GM19324 (cell line): ENCODE data around the gene CIB4.
"Not testable (repeated sequence)": the region's sequence is repeated elsewhere in the genome, so short reads cannot be mapped to it uniquely, and the experiment has no call there.

Experiments used
- ATAC-seq: cut with Tn5 transposase; IDR thresholded peaks from one replicate; pipeline ENCODE4 v1.9.1; 2021; ENCODE audit warnings: mild to moderate bottlenecking, moderate library complexity; ENCODE audit not compliant: unreplicated experiment, low FRiP score

Gene CIB4

DNA sequence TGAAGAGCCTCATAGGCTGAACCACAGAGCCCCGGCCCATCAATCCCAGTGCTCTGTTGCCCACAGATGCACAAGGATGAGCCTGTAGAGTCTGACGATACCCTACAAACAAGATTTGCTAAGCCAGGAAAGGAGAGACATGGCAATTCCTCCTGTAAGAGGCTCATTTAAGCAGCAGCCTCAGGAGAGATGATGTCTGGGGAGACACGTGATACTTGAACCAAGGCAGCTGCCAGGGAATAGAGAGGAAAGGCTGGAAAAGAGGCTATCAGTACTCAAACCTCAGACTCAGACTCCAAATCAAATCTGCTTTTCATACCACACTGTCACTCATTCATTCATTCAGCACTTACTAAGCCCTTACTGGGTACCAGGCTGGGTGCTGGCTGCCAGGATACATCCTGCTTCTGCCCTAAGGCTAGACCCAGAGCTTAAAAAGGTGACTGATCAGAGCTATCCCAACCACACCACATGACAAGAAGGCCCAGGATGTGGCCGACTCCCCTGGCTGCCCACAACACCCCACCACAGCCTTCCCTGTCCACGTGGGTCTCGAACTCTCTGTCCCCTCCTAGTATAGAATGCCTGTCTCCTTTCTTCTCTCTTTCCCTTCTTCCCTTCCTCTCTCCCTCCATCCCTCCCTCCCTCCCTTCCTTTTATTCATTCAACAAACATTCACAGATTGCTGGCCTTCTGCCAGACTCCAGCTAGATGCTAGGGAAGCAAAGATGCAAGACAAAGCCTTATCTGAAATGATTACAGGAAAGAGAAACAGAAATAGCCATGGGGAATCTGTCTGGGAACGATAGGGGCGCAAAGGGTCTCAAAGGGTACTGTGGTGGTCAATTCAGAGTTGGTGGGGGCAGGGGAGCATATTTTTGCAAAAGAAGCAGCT, 27.9 kb upstream of the CIB4 start:
- no peak for ATAC-seq

DNA sequence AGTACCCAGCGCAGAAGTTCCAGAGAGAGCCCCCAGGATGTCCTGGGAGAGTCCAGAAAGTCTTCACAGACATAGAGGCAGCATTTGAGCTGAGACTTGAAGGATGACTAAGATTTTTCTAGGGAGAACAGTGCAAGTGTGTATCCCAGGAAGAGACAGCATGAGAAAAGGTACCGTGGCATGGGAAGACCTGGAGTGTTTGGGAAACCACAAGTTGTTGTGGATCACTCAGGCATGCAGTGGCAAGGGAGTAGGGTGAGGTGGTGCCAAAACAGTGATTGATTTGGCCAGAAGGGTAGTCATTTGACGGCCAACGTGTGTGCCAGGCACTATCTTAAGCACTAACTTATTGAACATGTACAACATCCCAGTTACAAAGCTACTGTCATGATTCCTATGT, 26.9 kb upstream of the CIB4 start:
- ATAC-seq, result no peak

DNA sequence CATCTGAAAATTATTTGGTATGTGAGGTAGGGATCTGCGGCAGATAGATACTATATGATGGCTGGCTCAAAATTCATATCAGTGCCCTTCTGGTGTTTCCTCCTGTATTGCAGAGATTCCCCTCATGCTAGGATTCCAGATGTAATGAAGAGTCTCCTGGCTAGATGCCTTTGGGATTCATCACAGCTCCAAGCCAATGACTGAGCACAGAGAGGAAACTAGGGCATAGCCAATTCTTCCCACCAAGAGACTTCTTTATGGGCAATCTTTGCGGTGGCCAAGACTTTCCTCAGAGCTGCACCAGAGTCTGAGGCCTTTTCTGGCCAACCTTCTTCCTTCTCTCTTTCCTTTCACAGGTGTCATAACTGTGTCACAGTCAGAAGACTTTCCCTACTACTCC, 25.5 kb upstream of the CIB4 start:
- no peak for ATAC-seq

DNA sequence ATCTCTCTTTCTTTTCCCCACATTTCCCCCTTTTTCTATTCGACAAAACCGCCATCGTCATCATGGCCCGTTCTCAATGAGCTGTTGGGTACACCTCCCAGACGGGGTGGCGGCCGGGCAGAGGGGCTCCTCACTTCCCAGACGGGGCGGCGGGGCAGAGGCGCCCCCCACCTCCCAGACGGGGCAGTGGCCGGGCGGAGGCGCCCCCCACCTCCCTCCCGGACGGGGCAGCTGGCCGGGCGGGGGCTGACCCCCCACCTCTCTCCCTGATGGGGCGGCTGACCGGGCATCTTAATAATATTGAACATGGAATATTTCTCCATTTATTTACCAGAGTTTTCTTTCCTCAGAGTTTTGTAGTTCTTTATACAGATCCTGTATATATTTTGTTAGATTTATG, 24.1 kb upstream of the CIB4 start:
- ATAC-seq, result not testable (repeated sequence)

DNA sequence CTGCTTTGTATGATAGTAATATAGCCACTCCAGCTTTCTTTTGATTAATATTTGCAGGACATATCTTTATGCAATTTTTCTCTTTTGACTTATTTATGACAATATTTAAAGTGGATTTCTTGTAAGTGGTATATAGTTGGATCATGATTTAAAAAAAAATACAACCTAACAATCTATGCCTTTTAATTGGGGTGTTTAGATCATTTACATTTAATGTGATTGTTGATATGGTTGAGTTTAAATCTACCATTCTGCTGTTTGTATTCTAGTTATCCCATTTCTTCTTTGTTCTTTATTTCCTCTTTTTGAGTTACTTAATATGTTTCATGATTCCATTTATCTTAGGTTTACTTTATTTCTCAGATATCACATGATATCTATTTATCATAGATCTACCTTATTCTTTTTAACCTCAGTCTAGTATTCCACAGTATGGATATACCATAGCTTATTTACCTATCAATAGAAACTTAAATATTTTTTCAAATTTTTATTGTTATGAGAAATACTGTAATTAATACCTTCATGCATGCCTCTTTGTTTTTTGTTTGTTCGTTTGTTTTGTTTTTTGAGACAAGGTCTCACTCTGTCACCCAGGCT, 19.3 kb upstream of the CIB4 start:
- no peak for ATAC-seq

DNA sequence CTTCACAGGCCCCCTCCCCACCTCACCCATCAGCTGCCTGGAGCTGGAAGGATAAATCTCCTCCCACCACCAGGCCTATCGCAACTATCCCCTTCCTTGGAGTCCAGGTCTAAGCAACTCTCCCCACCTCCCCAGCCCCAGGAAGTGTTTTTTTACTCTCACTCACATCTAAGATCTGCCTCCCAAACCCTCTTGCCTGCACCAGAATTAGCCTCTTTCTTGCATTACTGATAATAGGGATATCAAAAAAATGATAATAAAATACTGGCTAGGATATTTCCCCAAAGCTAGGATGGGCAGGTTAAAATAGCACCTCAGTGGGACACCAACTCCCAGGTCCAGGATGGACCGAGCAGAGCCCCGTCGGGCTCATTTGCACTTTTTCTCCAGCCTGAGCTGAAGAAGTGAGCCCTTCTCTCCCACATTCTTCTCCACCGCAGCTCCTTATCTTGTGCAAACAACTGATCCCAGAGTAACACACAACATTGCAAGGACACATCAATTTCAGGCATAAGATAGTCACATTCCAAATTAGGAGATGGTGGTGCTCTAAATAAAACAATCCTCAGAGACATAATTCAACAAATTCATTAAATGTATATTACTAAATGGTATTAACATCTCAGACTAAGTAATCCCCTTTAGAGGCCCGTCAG, 17.7 kb upstream of the CIB4 start:
- no peak for ATAC-seq

DNA sequence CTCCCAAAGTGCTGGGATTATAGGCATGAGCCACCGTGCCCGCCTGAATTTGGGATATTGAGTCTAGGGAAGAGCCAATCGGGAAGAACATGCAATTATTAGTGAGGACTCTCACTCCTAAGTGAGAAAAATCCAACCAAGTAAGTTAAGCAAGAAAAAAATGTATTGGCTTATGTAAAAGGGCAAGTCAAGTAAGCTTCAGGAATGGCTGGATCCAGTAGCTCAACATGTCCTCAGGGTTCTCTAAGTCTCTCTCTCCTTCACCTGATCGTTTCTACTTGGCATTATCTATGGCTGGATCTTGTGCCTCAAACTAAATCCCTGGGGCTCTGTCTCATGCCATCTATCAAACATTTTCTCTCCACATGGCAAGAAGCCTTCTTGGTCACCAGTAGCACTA, 16.1 kb upstream of the CIB4 start:
- no peak for ATAC-seq

DNA sequence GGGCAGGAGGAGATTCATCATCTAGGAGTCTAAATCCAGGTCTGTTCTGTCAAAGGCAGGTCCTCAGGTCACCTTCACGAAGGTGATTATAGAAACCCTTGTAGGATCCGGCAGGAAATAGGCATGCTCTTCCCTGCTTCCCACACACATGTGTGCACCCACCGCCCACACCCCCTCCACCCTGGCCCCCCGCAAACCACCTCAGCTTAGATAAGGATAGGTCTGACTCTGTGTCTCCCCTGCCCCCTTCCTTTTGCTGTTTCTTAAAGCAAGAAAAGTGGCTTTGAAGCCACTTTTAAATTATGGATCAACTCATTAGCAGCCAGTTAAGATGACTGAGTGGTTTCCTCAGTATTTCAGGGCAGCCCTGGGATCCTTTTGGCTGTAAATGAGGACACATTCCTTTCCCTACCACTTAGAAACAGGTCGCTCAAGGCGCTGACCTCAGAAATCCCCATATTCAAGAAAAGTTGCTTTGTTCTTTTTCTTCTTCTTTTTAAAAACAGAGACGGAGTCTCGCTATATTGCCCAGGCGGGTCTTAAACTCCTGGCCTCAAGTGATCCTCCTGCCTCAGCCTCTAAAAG, 14.5 kb upstream of the CIB4 start:
- no peak for ATAC-seq

DNA sequence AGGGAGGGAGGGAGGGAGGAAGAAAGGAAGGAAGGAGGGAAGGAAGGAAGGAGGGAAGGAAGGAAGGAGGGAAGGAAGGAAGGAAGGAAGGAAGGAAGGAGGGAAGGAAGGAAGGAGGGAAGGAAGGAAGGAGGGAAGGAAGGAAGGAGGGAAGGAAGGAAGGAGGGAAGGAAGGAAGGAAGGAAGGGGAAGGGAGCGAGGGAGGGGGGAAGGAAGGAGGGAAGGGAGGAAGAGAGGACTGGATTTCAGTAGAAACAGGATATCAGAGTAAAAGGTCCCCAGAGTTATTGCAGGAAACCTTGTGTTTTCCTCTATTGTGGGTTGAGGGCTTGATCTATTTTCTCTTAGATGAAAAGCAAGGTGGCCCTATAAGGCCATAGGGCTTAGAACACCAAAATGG, 14.0 kb upstream of the CIB4 start:
- not testable (repeated sequence) for ATAC-seq

DNA sequence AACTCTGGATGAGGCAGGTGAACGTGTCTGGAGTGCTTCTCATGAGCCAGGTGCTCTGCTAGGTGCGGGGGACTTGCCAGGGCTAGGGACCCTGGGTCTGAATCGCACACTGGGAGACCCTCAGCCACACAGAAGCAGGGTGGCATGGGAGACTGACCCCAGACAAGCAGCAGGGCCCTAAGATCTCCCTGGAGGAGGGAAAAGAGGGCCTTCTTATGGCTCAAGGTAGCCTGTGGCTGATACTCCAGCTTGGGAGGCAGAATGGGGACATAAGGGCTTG, 12.8 kb upstream of the CIB4 start:
- ATAC-seq, result no peak

DNA sequence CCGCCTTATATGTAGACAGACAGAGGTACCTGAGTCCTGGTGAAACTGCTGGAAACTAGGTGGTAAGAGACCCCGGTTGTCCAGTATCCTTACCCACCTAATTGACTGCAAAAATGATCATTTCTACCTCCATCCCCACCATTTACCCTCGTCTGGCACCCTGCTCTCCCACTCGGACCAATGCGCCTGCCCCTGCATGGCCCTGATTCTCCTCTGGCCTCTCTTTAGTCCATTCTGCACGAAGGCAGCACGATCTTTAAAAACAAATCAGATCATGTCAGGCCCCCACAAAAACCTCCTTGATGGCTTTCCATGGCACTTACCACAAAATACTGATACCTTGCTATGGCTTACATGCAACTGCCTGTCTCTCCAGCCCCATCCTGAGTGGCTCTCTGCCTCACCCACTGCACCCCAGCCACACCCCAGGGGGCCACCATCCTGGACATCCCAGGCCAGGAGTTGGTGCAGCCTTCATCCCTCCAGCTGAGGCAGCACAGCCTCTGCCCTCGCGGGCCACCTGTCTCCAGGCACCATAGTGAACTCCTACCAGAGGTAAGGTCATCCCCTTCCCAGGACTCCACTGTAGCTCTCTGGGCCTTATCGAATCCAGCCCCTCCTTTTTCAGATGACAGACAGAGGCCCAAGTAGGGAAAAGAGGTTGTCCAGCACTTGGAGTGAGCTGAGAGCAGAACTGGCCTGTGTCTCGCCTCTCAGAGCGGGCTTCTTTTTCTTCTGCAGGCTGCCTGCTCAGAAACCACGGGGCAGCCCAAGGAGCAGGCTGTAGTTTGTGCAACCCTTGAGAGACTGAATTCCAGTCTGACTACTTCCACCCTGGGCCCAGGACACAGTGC, 12.3 kb upstream of the CIB4 start:
- ATAC-seq, result no peak

DNA sequence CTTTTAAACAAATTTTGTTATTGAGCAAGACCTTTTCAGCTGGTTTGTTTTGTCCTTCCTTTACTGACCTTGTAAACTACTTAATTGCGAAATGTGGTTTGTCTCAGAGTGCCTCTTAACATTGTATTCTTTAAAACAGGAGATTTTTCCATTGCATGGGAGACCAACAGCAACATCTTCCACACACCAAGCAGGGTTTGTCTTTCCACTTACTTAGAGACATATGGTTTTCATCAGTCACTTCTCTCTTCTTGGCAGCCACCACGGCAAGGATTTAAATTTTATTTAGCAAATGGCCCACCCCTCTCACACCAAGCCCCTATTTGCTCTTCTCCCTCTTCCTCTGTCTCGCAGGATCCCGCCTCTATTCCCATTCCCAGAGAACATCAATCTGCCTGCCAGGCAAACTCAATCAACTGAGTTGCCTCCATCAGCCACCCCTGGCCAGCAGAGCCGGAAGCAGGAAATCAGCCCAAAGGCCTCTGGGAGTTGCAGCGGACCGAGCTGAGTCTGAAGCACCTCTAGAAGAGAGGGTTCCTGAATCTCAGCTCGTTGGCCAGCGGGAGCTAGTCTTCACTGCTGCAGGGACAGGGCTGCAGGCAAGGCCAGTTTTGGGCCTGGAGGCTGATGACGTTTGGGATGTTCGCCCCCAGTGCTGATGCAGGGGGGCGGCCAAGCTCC, 11.3 kb upstream of the CIB4 start:
- no peak for ATAC-seq

DNA sequence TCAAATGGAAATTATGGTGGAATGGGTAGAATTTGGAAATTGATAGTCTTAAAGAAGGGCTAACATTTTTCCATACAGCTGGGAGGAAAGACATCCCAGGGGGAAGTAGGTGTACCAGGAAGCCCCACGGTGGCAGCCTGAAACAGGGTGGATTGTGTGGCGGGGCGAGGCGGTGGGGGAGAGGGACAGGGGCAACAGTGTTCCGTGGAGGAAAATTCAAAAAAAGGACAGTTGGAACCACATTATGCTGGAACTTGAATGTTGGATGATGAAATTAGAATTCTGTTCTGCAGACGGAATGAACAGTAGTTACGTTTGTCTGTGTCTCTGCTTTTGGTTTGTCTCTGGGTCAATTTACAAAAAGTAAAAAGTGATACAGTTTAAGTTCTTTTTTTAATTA, 10.6 kb upstream of the CIB4 start:
- no peak for ATAC-seq

DNA sequence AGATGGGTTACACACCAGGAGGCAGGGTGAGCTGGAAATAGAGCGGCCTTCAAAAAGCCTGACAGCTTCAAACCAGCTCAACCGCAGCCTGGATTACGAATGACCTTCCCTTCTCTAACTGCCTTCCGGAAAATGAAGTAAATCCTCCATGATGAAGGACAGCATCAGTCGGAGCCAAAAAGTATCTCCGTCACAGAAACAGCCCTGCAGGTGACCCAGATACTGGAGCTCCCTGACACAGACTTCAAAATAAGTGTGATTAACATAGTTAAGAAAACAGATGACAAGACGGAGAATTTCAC, 10.3 kb upstream of the CIB4 start:
- ATAC-seq, result no peak

DNA sequence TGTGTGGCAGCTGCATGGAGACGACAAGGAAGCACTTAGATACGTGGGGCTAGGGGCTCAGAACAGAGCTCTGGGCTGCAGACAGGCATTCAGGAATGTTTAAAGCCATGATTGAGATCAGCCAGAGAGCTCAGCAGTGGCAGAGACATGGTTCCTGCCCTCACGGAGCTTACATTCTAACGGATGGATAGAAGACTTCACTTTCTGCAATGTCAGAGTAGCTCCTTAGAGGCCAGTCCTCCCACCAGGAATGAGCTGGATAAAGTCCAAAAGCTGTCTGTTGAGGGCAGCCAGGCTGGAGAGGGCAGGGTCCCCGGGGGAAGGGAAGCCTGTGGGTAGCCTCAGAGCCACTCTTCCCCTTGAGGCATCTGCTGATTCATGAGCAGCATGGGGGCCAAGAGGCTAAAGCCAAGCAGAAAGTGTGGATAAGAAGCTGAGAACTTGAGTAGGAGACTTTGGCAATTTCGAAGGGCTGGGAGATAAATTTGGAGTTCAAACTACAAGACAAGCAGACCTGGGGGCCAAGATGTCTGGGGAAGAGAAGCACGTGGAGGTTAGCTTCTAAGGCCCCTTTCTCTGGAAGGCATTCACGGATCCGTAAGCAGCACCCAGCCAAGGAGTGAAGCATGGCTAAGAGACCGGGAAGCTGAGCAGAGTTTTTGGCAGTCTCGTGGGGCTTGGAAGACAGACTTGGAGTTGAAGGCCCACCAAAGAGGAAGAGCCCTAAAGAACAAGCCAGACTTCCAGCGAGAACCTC, 9.7 kb upstream of the CIB4 start:
- ATAC-seq, result no peak

DNA sequence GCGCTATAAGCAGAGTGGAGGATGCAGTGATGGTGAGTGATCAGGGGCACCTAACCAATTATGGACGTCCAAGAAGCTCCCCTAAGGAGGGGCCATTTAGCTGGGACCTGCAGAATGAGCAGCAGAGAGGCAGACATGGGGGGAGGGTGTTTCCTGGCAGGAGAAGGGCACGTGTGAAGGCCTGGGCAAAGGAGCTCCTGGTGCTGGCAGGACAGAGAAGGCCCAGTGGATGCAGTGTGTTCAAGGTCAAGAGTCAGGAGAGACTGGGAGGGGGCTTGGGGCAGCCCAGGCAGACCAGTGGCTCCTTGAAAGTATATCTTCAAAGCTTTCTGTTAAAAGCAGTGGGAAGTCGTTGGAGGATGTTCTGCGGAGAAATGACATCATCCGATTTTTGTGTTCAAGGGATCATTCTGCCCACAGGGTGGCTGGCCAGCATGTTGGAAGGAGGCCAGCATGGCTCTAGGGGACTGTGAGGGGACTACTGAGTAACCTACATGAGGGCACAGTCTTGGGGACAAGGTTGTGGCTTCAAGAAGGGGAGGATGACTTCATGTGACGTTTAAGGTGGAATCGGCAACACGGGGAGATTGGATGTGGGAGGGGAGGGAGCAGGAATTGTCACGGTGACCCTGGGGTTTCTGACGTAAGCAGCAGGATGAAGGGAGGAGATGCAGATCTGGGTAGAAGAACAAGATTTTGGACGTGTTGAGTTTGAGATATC, 9.0 kb upstream of the CIB4 start:
- no peak for ATAC-seq

DNA sequence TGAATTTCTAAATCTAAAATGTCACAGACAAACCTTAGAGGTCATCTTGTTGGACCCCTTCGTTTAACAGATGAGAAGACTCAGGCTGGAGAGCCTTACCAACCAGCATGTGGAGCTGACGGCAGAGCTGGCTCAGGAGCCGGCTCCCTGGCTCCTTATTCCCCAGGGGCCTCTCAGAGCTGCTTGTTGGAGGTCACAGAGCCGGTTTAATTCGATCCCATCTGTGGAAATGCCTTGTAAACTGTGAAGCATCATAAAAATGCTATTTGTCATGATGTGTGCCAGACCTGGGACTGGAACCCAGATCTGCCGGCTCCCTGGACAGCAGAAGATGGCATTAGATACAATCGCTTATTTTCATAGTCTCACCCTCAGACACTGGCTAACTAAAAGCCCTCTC, 8.2 kb upstream of the CIB4 start:
- no peak for ATAC-seq

DNA sequence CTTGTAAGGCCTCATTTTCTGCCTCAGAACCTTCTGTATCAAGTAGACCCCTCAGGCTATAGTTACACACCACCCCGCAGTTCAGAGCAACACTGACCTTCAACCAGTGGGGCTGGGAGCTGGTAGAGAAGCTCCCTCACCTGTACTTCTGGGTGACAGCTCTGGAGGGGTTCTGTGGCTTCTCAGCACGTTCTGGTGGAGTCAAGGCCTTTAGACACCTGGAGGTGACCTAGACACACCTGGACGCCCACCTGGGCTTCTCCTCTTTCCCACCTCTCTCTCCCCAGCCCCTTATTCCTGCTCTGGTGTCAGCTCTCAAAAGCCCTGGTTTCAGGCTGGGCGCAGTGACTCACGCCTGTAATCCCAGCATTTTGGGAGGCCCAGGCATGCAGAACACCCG, 7.3 kb upstream of the CIB4 start:
- ATAC-seq, result no peak

DNA sequence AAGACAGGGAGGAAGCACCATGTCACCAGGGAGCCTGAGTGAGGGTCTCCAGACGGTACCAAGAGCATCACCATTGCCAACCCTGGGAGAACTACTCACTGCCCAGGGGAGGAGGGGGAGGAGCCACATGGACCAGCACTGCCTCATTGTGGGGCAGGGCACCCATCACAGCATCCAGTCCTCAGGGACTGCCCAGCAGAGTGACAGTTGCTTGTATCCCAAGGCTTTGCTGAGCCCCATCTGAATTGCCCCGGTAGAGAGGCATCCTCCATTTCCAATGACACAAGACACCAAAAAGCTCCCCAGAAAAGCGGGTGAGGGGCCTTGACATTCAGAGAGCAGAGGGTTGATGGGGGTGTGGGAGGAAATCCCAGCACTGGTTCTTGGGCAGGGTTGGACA, 6.8 kb upstream of the CIB4 start:
- no peak for ATAC-seq
